Measurements from ENCODE around the gene CEMIP2.

- TF ChIP-seq CTCF (IDR thresholded peaks at IDR 0.05; ENCODE audit: extremely low read depth in 1 of 2, insufficient read depth in 1 of 2, low read depth in 1 of 2, low read length in 2 of 2) (no peak), EZH2 (IDR thresholded peaks at IDR 0.05; ENCODE audit: borderline replicate concordance, low read depth, low read length, severe bottlenecking) (no peak), POLR2A (IDR thresholded peaks at IDR 0.05; ENCODE audit: low read depth, low read length) (no peak), POLR2AphosphoS5 (IDR thresholded peaks at IDR 0.05; ENCODE audit: insufficient read depth, low read depth, low read length) (no peak)
These were observed 113.2 kb downstream of the CEMIP2 start for GRCh38 chr9:71655141-71655540.
